Measurements from ENCODE around the gene PRAME.
"Not testable (repeated sequence)": the region's sequence is repeated elsewhere in the genome, so short reads cannot be mapped to it uniquely, and the experiment has no call there.

The PRAME gene

DNA sequence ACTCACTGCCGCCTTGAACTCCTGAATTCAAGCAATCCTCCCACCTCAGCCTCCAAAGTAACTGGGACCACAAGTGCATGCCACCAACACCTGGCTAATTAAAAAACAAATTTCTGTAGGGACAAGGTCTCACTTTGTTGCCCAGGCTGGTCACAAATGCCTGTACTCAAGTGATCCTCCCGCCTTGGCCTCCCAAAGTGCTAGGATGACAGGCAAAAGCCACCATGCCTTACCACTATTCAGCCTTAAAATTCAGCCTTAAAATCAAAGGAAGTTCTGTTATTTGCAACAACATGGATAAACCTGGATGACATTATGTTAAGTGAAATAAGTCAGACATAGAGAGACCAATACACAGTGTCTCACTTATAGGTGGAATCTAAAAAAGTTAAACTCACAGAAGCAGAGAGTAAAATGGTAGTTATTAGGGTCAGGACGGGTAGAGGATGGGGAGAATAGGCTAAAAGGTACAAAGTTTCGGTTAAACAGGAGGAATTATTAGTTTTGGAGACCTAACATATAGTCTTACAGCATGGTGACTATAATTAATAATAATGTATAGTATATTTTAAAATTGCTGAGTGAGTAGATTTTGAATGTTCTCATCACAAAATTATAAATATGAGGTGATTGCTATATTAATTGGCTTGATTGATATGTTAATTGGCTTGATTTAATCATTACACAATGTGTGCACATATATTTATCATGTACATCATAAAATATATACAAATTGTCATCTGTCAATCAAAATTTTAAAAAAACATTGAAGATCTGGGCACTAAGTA lies 32.7 kb downstream of the PRAME start:
- in situ Hi-C loops (cut with MboI; ENCODE audit: low sequenced_read_pairs), result no loop called here

DNA sequence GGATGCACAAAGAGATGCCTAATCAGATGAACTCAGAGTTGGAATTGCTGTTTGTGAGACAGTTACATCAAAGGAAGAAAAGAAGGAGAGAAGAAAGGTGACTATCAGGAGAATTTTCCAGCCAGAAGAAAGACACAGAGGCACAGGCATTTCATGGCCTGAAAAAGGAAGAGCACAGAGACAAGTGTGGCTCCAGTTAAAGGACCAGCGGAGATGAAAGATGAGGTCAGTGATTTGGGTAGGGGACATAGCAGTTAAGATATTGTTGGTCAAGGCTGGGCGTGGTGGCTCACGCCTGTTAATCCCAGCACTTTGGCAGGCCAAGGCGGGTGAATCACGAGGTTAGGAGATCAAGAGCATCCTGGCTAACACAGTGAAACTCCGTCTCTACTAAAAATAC lies 35.6 kb downstream of the PRAME start:
- in situ Hi-C loops (cut with MboI; ENCODE audit: low sequenced_read_pairs), result no loop called here

DNA sequence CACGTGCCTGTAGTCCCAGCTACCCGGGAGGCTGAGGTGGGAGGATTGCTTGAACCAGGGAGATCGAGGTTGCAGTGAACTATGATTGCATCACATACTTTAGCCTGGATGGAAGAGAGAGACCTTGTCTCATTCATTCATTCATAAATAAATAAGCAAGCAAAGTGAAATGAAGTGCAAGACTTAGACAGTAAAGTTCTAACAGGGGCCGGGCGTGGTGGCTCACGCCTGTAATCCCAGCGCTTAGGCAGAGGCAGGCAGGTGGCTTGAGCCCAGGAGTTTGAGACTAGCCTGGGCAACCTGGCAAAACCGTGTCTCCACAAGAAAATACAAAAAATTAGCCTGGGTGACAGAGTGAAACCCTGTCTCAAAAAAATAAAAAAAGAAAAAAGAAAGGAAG lies 37.4 kb downstream of the PRAME start:
- in situ Hi-C loops (cut with MboI; ENCODE audit: low sequenced_read_pairs), result no loop called here

DNA sequence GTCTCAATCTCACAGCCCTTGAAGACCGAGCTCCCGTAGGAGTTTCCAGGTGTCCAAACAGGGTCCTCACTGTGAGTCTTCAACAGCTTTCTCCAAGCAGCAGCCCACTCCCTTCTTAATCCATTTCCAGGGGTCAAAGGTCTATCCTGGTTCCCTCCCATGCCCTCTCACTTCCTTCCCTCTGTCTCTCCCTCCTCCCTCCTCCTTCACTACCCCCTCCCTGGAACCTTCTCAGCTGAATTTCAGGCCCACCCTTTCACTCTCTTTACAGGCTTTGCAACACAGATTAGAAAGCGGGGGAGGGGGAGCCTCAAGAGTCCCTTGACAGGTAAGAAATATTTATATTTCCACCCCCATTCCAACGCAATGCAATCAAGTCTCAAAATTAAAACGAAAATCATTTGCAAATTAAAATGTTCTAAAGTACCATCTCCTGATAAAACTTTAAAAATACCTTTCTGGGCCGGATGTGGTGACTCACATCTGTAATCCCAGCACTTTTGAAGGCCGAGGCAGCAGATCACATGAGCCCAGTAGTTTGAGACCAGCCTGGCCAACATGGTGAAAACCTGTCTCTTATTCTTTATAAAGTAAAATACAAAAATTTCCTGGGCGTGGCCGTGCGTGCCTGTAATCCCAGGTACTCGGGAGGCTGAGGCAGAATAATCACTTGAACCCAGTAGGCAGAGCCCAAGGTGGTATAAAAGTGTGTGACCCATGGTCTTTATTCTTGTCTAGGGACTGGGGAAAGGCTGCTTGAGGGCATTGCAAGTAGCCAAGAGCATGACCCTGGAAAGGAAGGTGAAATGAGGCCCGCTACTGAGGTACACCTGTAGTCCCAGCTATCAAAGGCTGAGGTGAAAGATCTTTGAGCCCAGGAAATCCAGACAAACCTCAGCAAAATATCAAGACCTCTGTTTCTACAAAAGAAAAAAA lies 38.1 kb downstream of the PRAME start:
- in situ Hi-C loops (cut with MboI; ENCODE audit: low sequenced_read_pairs), result no loop called here

DNA sequence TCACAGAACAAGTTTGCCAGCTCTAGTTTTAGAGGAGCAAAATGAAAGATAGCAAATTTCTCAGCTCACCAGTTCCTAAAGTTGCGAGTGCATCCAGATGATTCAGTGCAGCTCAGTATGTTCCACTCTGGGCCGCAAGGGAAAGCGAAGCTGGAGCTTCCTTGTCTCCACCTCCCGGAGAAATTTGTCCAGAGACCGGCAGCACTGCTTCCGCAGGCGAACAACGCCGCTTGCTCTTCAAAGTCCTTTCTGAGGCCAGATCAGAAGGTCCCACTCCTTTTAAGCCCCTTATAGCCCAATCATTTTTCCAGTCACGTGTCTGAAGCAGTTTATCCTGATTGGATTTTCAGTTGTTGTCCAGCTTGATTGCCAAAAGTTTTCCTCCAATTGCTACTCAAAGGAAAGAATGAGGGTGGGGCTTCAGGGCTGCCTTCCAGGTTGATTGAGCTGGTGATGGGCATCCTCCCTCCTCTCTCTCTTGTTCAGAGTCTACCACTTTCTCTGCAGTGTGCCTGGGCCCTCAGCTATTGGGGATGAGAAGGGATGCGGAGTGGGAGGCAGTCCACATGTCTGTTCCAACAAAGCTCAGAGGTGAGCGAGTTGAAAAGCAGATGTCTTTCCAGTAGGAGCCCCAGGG lies 38.9 kb downstream of the PRAME start, which contains the start of gene ZNF280A:
TSS of gene ZNF280A (minus strand) at position 251 of the 637 bp plus-strand sequence. CDS start 4,640 bp downstream, outside the sequence.
- in situ Hi-C loops (cut with MboI; ENCODE audit: low sequenced_read_pairs), result no loop called here

DNA sequence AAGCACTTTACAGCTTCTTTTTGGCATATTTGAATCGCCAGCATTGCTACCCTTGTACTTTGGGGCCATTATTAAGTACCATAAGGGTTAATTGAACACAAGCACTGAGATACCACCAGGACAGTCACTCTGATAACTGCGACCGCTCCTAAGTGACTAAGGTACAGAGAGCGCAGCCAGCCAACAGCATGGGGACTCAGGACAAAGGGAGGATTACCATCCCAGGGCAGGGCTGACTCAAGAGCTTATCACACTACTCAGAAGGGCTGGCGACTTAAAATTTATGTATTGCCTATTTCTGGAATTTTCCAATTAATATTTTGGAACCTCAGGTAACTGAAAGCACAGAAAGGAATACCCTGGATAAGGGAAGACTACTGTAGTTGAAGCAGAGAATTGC lies 39.5 kb downstream of the PRAME start:
- in situ Hi-C loops (cut with MboI; ENCODE audit: low sequenced_read_pairs), result no loop called here

DNA sequence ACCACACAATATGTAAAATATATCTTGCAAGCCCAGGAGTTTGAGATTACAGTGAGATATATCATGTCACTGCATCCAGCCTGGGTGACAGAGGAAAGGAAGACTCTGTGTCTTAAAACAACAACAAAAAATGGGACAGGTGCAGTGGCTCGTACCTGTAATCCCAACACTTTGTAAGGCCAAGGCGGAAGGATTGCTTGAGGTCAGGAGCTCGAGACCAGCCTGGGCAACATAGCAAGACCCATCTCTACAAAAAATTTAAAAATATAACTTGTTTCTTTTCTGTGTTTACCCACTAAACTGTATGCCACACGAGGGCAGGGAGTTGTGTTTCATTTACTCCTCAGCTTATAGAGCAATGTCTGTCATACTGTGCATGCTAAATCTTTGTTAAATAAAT lies 42.1 kb downstream of the PRAME start:
- in situ Hi-C loops (cut with MboI; ENCODE audit: low sequenced_read_pairs), result no loop called here

DNA sequence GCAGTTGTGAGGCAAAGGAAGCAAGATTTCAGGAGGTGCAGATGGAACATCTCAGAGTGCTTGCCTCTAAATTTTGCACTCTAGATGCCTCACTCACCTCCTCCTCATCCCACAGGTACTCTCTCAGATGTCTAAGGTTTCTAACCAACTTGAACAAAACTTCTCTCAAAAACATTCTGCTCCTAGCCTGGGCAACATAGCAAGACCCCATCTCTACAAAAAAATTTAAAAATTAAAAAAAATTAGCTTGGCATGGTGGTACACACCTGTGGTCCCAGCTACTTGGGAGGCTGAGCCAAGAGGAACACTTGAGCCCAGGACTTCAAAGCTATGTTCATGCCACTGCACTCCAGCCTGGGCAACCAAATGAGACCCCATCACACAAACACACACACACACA lies 43.2 kb downstream of the PRAME start:
- in situ Hi-C loops (cut with MboI; ENCODE audit: low sequenced_read_pairs), result no loop called here

DNA sequence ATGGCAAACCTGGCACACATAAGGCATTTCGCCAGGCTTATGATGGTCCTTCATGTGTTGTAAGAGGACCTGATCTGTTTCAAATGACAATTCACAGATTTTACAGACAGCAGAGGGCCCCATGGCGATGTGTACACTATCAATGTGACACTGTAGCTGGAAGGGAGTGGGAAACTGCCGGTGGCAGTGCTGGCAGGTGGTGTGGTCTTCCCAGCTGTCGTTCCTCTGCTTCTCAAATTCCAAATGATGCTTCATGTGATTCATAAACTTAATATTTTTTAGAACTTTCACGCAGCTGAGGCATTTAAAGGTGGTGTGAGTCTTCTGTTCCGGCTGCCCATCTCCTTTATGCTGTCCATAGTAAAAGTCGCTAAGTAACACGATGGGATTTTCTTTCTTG lies 44.6 kb downstream of the PRAME start:
- in situ Hi-C loops (cut with MboI; ENCODE audit: low sequenced_read_pairs), result not testable (repeated sequence)

DNA sequence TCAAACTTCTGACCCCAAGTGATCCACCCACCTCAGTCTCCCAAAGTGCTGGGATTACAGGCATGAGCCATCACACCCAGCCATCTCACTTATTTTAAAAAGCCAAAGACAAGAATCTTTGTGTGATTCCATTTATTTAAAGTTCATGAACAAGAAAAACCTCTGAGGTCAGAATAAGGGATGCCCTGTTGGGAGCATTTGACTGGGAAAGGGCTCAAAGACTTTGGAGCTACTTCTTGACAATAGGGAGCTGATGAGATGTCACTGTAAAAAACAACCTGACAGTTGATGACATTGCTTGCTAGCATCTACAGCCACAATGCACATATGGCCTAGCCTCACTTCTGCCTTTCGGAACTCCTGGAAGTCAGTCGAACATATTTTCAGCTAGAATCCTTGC lies 45.4 kb downstream of the PRAME start:
- in situ Hi-C loops (cut with MboI; ENCODE audit: low sequenced_read_pairs), result no loop called here

DNA sequence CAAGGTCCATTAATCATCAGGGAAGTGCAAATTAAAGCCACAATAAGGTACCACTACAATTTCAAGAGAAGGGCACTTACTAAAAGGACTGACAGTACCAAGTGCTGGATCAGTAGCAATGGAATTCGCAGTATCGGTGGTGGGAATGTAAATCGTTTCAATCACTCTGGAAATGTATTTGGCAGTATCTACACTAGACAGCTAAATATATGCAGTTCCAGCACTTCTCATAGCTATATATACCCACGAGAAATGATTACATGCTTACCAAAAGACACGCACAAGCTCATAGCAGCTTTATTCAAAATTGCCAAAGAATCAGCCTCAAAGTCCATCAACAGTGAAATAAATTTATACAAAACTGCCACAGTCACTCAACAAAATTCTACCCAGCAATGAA lies 46.1 kb downstream of the PRAME start:
- in situ Hi-C loops (cut with MboI; ENCODE audit: low sequenced_read_pairs), result no loop called here

DNA sequence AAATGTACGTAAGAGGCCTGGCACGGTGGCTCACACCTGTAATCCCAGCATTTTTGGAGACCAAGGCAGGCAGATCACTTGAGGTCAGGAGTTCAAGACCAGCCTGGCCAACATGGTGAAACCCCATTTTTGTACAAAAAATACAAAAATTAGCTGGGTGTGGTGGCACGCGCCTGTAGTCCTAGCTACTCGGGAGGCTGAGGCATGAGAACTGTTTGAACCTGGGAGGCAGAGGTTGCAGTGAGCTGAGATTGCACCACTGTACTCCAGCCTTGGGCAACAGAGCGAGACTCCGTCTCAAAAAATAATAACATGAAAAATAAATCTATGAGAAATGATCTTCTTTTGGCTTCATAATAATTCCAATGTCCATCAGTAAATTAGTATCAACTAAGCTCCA lies 48.2 kb downstream of the PRAME start:
- in situ Hi-C loops (cut with MboI; ENCODE audit: low sequenced_read_pairs), result not testable (repeated sequence)

DNA sequence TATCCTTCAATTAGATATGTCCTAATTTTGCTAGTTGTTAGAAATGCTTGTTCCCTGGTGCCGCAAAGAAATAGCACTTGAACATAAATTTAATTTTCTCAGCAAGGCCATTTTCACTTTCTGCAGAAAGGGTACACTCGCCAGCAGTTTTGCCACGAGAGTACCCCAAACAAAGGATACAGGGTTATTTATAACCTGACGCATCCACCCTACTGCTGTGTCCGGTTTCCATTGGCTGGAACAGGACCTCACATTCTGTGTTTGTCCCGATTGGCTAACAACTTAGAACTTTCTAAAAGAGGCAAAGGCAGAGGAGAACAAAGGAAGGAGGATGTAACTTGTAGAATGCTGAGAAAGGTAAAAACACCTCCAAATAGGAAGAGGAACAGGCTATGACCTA lies 49.2 kb downstream of the PRAME start:
- in situ Hi-C loops (cut with MboI; ENCODE audit: low sequenced_read_pairs), result not testable (repeated sequence)

DNA sequence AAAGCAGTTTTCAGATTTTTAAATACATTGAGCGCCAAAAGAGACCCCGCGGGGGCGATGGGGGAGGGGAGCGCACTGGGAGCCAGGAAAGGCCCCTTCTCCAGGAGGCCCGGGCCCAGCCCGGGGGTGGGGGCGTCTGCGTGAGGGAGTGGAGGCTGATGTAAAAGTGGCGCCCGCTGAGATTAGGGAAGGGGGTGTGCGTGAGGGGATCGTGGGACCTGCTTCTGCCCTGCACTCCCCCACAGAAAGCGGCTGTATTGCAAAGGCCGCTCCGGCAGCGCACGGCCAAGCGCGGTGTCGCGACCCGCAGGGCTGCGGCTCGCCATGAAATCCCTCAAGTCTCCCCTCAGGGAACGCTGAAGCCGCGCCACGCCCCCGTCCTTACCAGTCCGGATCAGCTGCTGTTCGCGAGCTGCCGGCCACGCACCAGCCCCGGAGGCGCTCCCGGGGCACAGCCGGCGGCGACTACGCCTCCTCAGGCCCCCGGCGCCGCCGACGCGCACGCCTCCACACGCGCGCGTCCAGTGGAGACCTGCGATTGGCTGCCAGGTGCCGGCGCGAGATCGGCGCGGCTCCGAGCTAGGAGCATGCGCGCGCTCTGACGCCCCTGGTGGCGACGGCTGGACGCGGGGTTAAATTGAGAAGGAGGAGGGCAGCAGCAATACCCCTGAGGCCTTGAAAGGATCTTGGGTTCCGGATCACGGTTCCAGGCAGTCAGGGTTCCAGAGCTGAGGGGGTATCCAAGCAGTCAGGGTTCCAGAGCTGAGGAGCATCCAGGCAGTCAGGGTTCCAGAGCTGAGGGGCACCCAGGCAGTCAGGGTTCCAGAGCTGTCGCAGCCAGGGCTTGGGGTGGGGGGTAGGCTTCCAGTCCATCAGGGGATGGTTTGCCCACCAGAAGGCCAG lies 50.5 kb downstream of the PRAME start, which contains the start of gene ZNF280B:
TSS of gene ZNF280B (minus strand) at position 469 of the 903 bp plus-strand sequence. CDS start 19,344 bp downstream, outside the sequence.
- in situ Hi-C loops (cut with MboI; ENCODE audit: low sequenced_read_pairs), result no loop called here

DNA sequence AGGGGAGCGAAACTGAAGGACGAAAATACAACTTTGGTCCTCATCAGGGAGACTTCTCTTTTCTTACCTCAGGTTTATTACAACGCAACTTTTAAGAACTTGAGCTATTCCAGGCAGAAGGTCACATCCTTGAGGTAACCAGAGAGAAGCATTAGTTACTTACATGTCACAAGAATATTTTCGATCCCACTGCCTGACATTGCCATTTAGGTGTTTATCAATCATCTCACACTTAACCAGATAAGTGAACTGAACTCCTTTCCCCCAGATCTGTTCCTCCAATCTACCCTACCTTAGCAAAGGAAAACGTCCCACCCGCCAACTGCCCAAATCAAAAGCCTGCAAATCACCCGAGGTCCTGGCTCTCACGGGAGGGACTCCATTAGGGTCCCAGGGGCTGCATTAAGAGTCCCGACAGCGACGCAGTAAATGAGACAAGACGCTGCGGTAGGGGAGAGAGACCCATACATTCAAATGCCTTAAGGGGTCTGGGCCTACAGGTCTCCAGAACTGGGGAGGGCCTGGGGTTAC lies 51.3 kb downstream of the PRAME start:
- in situ Hi-C loops (cut with MboI; ENCODE audit: low sequenced_read_pairs), result no loop called here

DNA sequence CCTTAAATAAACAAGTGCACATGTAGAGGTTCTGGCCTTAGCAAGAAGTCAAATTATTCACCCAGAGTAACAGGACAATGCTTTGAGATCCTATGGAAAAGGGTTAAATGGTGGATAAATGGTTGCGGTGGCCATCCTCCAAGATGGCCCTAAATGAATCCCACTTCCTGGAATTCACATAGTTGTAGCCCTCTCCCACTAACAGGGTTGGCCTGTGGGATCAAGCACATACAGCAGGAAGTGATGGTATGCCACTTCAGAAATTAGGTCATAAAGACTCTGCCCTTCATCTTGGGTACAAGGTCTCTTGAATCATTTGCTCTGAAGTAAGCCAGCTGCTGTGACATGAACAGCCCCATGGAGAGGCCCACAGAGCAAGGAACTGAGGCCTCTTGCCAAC lies 52.3 kb downstream of the PRAME start:
- in situ Hi-C loops (cut with MboI; ENCODE audit: low sequenced_read_pairs), result no loop called here

DNA sequence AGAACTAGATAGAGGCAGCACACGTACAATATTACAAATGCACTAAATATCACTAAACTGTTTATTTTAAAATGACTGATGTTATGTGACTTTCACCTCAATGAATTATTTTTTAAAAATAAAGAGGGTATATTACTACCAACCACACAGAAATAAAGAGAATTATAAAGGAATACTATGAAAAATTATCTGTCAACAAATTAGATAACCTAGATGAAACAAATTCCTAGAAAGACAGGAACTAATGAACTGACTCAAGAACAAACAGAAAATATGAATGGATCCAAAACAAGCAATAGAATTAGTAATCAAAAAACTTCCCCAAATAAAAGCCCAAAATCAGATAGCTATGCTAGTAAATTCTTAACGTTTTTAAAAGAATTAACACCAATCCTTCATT lies 60.8 kb downstream of the PRAME start:
- in situ Hi-C loops (cut with MboI; ENCODE audit: low sequenced_read_pairs), result no loop called here

Measured in HL-60/S4 treated with phorbol 12-myristate 13-acetate at 8.2 ng/mL for 4 days and 3 days (cell line).